ENCODE results near the gene SLC12A7.
A peak's percentile ranks its signal among the peaks of the same experiment; 100 is the strongest.

SLC12A7 gene

DNA sequence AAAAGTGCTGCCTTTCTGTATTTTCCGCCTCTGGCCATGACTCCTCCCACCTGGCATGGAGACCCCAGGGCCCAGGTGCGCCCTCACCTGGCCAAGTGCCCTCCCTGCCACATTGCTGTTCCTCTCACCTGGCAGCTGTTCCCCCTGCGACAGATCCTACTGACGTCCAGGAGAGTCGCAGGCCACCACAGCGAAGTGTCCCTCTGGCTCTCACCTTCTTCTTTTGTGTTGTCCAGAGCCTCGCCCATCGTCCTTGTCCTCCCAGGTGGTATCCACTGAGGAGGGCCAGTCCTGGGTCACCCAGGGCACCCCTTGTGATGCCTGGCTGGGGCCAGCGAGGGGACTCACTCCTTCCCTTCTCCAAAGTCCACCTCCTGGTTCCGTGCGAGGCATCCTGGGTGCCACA, 100.6 kb downstream of the SLC12A7 start:
- Histone ChIP-seq H3K27me3 (ENCODE audit: control insufficient read depth, insufficient read depth, low read length) (peaks cover 37% of the 10 kb centered on the region), H3K4me1 (ENCODE audit: control insufficient read depth, insufficient read depth, low read length) (peaks cover 7% of the 10 kb centered on the region), H3K36me3 (ENCODE audit: control insufficient read depth, insufficient read depth, low read length) (no peaks in the 10 kb centered on the region), H3K9me3 (ENCODE audit: control insufficient read depth, insufficient read depth, low read length) (no peaks in the 10 kb centered on the region), H3K27ac (ENCODE audit: low read depth, low read length) (no peak overlapping the region), H3K9ac (ENCODE audit: low read depth, low read length) (no peak overlapping the region), H3K4me3 (ENCODE audit: low read depth, low read length) (no peak overlapping the region)

DNA sequence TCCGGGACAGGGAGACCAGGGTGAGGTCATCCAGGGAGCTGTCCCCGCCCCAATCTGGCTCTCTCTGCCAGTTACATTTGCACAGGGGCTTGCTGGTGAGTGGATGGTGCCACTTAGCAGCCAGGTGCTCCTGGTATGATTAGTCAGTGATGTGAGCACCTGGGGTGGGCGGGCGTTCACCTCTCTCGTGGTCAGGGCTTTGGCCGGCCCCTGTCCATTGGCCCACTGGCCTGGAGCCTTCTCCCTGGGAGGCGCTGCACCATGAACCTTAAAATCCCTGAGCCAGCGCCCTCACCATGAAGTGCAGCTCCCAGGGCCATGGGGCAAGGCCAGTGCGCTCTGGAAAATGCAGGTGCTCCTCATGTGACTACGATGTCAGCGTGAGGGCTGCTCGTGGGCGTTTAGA, 101.2 kb downstream of the SLC12A7 start:
- no peak overlapping the region for H3K9ac ChIP-seq (ENCODE audit: low read depth, low read length)
- H3K36me3 ChIP-seq (ENCODE audit: control insufficient read depth, insufficient read depth, low read length), result no peaks in the 10 kb centered on the region
- H3K4me1 ChIP-seq (ENCODE audit: control insufficient read depth, insufficient read depth, low read length), result peaks cover 7% of the 10 kb centered on the region
- H3K27me3 ChIP-seq (ENCODE audit: control insufficient read depth, insufficient read depth, low read length), result peaks cover 43% of the 10 kb centered on the region
- H3K9me3 ChIP-seq (ENCODE audit: control insufficient read depth, insufficient read depth, low read length), result no peaks in the 10 kb centered on the region
- H3K27ac ChIP-seq (ENCODE audit: low read depth, low read length), result no peak overlapping the region
- H3K4me3 ChIP-seq (ENCODE audit: low read depth, low read length), result no peak overlapping the region

DNA sequence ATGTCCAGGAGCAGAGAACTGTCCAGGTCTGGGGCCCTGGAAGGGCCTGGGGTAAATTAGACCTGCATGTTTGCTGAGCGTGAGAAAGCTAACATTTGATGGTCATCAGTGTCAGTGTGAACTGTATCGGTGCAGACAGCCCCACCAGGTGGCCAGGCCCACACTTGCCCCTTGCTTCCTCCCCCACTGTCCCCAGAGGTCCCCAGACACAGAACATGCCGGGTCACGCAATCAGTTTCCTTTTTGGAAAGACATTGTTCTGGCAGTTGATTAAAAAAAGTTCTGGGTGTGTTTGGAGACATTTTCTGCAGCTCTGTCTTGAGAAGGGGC, 101.7 kb downstream of the SLC12A7 start:
- no peak overlapping the region for H3K4me3 ChIP-seq (ENCODE audit: low read depth, low read length)
- no peak overlapping the region for H3K27ac ChIP-seq (ENCODE audit: low read depth, low read length)
- H3K9me3 ChIP-seq (ENCODE audit: control insufficient read depth, insufficient read depth, low read length), result no peaks in the 10 kb centered on the region
- no peaks in the 10 kb centered on the region for H3K36me3 ChIP-seq (ENCODE audit: control insufficient read depth, insufficient read depth, low read length)
- H3K4me1 ChIP-seq (ENCODE audit: control insufficient read depth, insufficient read depth, low read length), result peaks cover 7% of the 10 kb centered on the region
- peaks cover 48% of the 10 kb centered on the region for H3K27me3 ChIP-seq (ENCODE audit: control insufficient read depth, insufficient read depth, low read length)
- no peak overlapping the region for H3K9ac ChIP-seq (ENCODE audit: low read depth, low read length)

DNA sequence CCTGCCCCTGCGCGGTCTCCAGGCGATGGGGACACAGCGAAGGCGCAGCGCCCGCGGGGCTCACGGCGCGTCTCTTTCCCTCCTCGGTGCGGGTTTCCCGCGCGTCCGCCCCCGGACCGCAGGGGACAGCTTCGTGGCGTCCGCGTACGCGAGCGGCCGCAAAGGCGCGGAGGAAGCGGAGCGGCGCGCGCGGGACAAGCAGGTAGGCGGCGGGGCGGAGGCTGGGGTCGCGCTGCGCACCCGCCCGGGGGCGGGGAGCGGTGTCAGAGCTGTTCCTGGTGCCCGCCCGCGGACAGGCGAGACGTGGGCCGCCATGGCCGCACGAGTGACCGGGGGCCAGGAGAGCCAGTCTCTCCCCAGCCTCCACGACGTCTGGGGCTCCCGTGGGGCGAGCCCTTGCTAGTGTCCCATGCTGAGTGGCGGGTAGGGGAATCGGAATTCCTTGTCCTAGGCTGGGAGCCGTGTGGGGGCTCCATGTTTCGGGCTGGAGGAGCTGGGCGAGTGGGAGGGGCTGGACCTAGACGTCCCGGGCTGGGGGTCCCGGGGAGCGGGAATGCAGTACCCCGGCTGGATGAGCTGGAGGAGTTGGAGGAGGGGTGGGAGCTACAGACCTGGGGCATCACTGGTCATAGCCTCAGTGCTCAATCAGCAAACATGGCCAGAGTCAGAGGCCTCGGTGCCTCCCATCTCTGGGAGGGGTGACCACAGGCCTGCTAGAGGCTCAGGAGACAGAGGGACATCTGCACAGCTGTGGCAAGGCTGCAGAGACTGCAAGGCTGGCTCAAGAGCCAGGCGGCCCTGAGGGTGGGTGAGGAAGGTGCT, 102.3 kb downstream of the SLC12A7 start:
- Histone ChIP-seq H3K4me3 (ENCODE audit: low read depth, low read length) (peak overlapping the region; percentile 53), H3K9me3 (ENCODE audit: control insufficient read depth, insufficient read depth, low read length) (no peaks in the 10 kb centered on the region), H3K27ac (ENCODE audit: low read depth, low read length) (no peak overlapping the region), H3K9ac (ENCODE audit: low read depth, low read length) (no peak overlapping the region), H3K4me1 (ENCODE audit: control insufficient read depth, insufficient read depth, low read length) (peaks cover 7% of the 10 kb centered on the region), H3K27me3 (ENCODE audit: control insufficient read depth, insufficient read depth, low read length) (peaks cover 54% of the 10 kb centered on the region), H3K36me3 (ENCODE audit: control insufficient read depth, insufficient read depth, low read length) (no peaks in the 10 kb centered on the region)

DNA sequence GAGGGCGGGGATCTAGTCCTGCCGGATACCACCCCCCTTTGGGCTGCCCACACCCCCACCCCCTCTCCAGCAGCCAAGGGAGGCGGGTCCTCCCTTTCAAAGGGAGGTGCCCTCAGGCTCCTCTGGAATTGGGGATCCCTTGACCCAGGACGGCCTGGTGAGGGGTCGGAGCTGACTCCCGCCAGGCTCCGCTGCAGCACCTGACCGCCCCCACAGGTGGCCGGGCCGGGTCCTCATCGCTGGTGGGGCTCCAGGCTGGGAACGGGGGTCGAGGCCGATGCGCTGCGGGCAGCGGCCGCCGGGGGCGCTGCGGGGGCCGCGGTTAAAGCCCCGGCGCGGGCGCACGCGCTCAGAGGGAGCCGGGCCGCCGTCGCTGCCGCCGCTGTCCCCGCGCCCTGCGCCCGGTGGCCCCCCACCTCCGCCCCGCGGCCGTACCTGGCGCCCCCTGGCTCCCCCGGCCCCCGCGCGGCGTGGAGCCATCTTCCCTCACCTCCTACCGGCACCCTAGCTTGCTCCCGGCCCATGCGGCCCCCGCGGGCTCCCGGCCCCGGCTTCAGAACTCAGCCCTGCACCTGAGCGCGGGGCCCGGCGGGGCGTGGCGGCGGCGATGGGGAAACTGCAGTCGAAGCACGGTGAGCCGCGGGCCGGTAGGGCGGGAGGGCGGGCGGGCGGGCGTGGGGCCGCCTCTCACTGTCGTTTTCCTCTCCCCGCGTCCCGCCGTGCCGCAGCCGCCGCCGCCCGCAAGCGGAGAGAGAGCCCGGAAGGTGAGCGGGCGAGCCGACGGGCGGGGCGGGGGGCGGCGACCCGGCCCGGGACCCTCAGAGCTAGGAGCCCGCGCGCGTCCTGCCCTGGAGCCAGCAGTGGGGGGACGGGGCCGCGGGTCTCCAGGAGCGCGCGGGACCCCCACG, 103.2 kb downstream of the SLC12A7 start, which contains the start of gene NKD2:
Gene NKD2, plus strand, starts transcription at position 352 of the 908 bp plus-strand sequence. Its CDS starts 256 bp downstream, at position 608.
- peak within 1 kb of the TSS; percentile 53 for H3K4me3 ChIP-seq (ENCODE audit: low read depth, low read length)
- H3K27me3 ChIP-seq (ENCODE audit: control insufficient read depth, insufficient read depth, low read length), result peaks cover 63% of the 10 kb centered on the region
- H3K9ac ChIP-seq (ENCODE audit: low read depth, low read length), result no peak within 1 kb of the TSS

DNA sequence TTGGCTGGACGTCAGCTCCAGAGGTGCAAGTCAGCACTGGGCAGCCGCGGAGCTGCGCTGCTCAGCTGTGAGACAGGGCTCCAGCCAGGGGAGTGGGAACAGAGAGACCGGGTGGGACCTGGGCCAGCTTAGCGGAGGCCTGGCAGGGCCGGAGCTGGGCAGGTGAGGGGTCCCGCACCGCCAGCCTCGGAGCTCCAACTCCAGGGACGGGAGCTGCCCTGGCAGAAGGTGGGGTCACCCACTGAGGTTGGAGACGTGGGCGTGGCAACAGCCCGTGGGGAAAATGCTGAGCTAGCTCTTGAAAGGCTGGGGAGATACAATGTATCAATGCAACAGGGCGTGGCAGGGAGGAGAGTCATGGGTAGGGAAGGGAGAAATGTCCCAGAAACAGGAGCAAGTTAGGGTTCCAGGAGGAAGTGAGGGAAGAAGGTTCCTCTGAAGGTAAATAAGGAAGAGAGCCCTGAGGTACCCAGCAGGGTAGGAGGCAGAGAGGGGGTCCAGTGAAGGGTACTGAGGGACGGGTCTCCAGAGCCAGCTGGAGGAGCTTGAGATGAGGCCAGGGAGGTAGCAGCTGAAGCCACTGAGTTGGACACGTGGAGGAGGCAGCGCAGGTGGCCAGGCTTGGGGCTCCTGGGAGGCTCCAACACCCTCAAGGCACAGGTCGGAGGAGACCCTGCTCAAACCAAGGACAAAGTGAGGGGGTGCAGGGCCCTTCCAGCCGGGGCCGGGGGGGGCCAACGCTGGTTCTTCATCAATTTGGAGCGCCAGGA, 104.0 kb downstream of the SLC12A7 start:
- H3K9ac ChIP-seq (ENCODE audit: low read depth, low read length), result no peak overlapping the region
- H3K27me3 ChIP-seq (ENCODE audit: control insufficient read depth, insufficient read depth, low read length), result peaks cover 71% of the 10 kb centered on the region
- peaks cover 7% of the 10 kb centered on the region for H3K4me1 ChIP-seq (ENCODE audit: control insufficient read depth, insufficient read depth, low read length)
- H3K36me3 ChIP-seq (ENCODE audit: control insufficient read depth, insufficient read depth, low read length), result no peaks in the 10 kb centered on the region
- H3K4me3 ChIP-seq (ENCODE audit: low read depth, low read length), result no peak overlapping the region
- no peaks in the 10 kb centered on the region for H3K9me3 ChIP-seq (ENCODE audit: control insufficient read depth, insufficient read depth, low read length)
- no peak overlapping the region for H3K27ac ChIP-seq (ENCODE audit: low read depth, low read length)

More for the DNA sequence above, 103.2 kb downstream of the SLC12A7 start, which contains the start of gene NKD2:
- no peak within 1 kb of the TSS for H3K27ac ChIP-seq (ENCODE audit: low read depth, low read length)
- H3K36me3 ChIP-seq (ENCODE audit: control insufficient read depth, insufficient read depth, low read length), result no peaks in the 10 kb centered on the region
- no peaks in the 10 kb centered on the region for H3K9me3 ChIP-seq (ENCODE audit: control insufficient read depth, insufficient read depth, low read length)
- peaks cover 7% of the 10 kb centered on the region for H3K4me1 ChIP-seq (ENCODE audit: control insufficient read depth, insufficient read depth, low read length)

DNA sequence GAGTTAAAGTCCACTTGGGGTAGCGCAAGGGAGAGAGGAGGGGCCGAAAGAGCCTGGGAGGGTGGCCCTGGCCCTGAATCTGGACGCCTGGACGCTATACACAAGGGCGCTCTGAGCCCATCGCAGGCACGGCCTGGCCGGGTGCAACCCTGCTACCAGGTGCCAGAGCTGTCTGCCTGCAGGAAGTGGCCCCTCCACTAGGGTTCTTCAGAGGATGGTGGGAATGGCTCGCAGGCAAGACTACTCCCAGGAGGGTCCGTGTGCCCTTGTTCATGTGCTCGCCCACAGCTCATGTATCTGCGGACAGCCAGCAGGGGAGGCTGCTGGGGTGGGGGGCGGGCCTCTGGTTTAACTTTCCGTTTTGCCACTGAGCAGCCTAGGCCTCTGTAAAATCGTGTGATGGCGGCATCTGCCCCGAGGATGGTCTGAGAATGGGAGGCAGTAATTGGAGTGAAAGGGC, 104.6 kb downstream of the SLC12A7 start:
- H3K27me3 ChIP-seq (ENCODE audit: control insufficient read depth, insufficient read depth, low read length), result peaks cover 71% of the 10 kb centered on the region
- H3K36me3 ChIP-seq (ENCODE audit: control insufficient read depth, insufficient read depth, low read length), result no peaks in the 10 kb centered on the region
- H3K4me3 ChIP-seq (ENCODE audit: low read depth, low read length), result no peak overlapping the region
- H3K27ac ChIP-seq (ENCODE audit: low read depth, low read length), result no peak overlapping the region
- peaks cover 7% of the 10 kb centered on the region for H3K4me1 ChIP-seq (ENCODE audit: control insufficient read depth, insufficient read depth, low read length)
- no peak overlapping the region for H3K9ac ChIP-seq (ENCODE audit: low read depth, low read length)
- H3K9me3 ChIP-seq (ENCODE audit: control insufficient read depth, insufficient read depth, low read length), result no peaks in the 10 kb centered on the region

DNA sequence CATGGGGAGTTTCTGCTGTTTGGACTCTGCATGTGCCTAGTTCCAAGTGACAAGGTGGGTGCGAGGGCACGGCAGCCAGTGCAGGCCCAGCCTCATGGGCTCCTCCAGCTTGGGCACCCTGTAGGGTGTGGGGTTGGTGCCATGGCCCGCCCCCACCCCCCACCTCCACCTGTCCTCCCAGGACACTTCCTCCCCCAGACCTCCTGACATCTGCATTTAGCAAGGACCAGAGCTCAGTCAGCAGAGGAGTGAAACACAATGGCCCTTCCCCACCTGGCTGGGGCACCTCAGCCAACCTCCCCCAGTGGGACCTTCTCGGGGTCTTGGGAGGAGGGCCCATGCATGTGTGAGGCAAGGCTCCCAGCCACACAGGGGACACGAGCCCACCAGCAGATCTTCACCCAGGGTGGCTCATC, 105.2 kb downstream of the SLC12A7 start:
- Histone ChIP-seq H3K9me3 (ENCODE audit: control insufficient read depth, insufficient read depth, low read length) (no peaks in the 10 kb centered on the region), H3K9ac (ENCODE audit: low read depth, low read length) (no peak overlapping the region), H3K4me1 (ENCODE audit: control insufficient read depth, insufficient read depth, low read length) (peaks cover 7% of the 10 kb centered on the region), H3K27me3 (ENCODE audit: control insufficient read depth, insufficient read depth, low read length) (peaks cover 71% of the 10 kb centered on the region), H3K36me3 (ENCODE audit: control insufficient read depth, insufficient read depth, low read length) (no peaks in the 10 kb centered on the region), H3K27ac (ENCODE audit: low read depth, low read length) (no peak overlapping the region), H3K4me3 (ENCODE audit: low read depth, low read length) (no peak overlapping the region)

DNA sequence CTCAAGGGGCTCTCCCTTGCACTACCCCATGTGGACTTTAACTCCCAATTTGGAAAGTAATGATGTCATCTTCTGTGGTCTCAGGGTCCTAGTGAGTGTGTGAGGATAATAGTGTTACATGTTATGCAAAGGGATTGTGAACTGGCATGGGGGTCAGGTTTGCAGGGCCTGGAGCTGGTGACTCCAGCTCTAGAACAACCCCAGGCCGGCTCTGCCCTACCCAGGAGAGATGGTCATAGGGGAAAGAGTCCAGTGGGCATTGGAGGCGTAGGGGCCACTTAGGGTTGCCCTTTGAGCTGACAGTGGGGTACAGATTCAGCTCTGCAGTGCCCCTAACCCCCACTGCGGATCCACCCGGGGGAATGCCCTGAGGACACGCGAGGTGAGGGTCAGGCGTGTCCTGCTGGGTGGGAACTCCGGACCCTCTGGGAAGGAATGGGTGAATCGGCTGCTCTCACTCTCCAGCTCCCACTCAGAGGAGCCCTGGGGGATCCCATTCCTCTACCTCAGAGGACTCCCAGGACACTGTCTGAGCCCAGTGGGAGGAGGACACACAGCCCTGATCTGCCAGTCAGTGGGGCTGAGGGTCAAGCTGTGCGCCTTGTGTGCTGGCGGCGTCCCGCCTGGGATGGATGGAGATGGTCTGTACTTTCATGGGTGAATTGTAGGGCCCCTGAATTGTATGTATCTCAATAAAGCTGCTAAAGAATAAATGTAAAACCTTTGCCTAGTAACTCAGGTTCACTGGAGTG, 105.8 kb downstream of the SLC12A7 start:
- H3K27ac ChIP-seq (ENCODE audit: low read depth, low read length), result no peak overlapping the region
- H3K9ac ChIP-seq (ENCODE audit: low read depth, low read length), result no peak overlapping the region
- H3K4me1 ChIP-seq (ENCODE audit: control insufficient read depth, insufficient read depth, low read length), result peaks cover 7% of the 10 kb centered on the region
- H3K27me3 ChIP-seq (ENCODE audit: control insufficient read depth, insufficient read depth, low read length), result peaks cover 71% of the 10 kb centered on the region
- H3K4me3 ChIP-seq (ENCODE audit: low read depth, low read length), result no peak overlapping the region
- no peaks in the 10 kb centered on the region for H3K9me3 ChIP-seq (ENCODE audit: control insufficient read depth, insufficient read depth, low read length)
- no peaks in the 10 kb centered on the region for H3K36me3 ChIP-seq (ENCODE audit: control insufficient read depth, insufficient read depth, low read length)

DNA sequence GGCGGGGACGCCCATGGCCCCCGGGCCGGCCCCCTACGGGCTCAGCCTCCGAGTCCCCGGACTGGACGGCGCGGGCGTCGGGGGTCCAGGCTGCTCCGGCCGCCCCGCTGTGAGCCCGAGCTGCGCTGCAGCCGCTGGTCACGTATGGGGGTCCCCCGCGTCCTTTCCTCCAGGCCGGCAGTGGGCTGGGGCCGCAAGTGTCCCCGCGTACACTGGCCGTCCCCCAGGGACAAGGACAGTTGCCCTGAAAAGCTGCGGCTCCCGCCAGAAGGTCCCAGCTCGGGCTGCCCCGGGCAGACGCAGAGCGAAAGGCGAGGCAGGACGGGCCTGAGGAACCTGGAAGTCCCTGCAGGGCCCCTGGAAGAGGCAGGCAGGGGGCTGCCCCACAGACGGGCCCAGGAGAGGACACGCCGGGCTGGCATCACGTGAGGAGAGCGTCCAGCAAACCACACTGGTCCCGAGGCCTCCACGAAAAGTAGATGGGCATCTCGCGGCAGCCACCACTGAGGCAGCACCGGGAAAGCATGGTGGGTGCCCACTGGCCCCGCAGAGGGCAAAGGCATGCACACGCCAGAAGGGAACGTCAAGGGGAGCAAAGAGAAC, 106.5 kb downstream of the SLC12A7 start:
- H3K36me3 ChIP-seq (ENCODE audit: control insufficient read depth, insufficient read depth, low read length), result no peaks in the 10 kb centered on the region
- no peaks in the 10 kb centered on the region; the same call in 1 of the 2 replicates for H3K4me1 ChIP-seq (ENCODE audit: control insufficient read depth, insufficient read depth, low read length)
- no peak overlapping the region for H3K27ac ChIP-seq (ENCODE audit: low read depth, low read length)
- H3K9me3 ChIP-seq (ENCODE audit: control insufficient read depth, insufficient read depth, low read length), result no peaks in the 10 kb centered on the region
- H3K27me3 ChIP-seq (ENCODE audit: control insufficient read depth, insufficient read depth, low read length), result peaks cover 66% of the 10 kb centered on the region
- peak overlapping the region; percentile 58; the same call in 1 of the 2 replicates for H3K4me3 ChIP-seq (ENCODE audit: low read depth, low read length)
- H3K9ac ChIP-seq (ENCODE audit: low read depth, low read length), result no peak overlapping the region

All from HUES48 (cell line).